Spleen (tissue), 11 donors: ENCODE data around the gene IQSEC3. TPM values are rescaled to one million over a fixed set of nuclear protein-coding genes. Genes with fewer than 3 reads are reported as not detected.

ENCODE experiments used
- DNase-seq: peaks from one replicate; pipeline ENCODE4 v3.0.0-alpha.2; 2020
- H3K27ac ChIP-seq, 8 donors: fragments of 200-600 bp; sonication (generic) in 7 of 8; 1 replicate in 4 of 8; 2 replicates in 4 of 8; pipeline versions ENCODE4 v1.5.0 to v1.8.0; 2016 to 2021; ENCODE audit warnings: inconsistent platforms in 4 of 8, mild to moderate bottlenecking in 4 of 8, moderate library complexity in 1 of 8
- H3K27me3 ChIP-seq, 7 donors: fragments of 200-600 bp; sonication (generic) in 6 of 7; replicated peaks in 1 of 7; 1 replicate in 4 of 7; 2 replicates in 3 of 7; pipeline versions ENCODE4 v1.5.0 to v1.8.0; 2016 to 2021; ENCODE audit warnings: inconsistent platforms in 3 of 7, mild to moderate bottlenecking in 1 of 7
- H3K36me3 ChIP-seq, 6 donors: fragments of 200-600 bp; sonication (generic) in 5 of 6; 1 replicate in 4 of 6; 2 replicates in 2 of 6; pipeline versions ENCODE4 v1.5.0 to v1.8.0; 2016 to 2021; ENCODE audit warnings: inconsistent platforms in 2 of 6
- H3K4me1 ChIP-seq, 6 donors: fragments of 200-600 bp; sonication (generic) in 5 of 6; 1 replicate in 3 of 6; 2 replicates in 3 of 6; pipeline versions ENCODE4 v1.5.0 to v1.8.0; 2016 to 2021; ENCODE audit warnings: inconsistent platforms in 3 of 6
- H3K4me3 ChIP-seq, 8 donors: fragments of 200-600 bp; sonication (generic) in 7 of 8; 1 replicate in 4 of 8; 2 replicates in 4 of 8; pipeline versions ENCODE4 v1.5.0 to v1.8.0; 2016 to 2021; ENCODE audit warnings: inconsistent platforms in 4 of 8, mild to moderate bottlenecking in 4 of 8, moderate library complexity in 2 of 8
- H3K9me3 ChIP-seq, 8 donors: fragments of 200-600 bp; sonication (generic) in 7 of 8; 1 replicate in 4 of 8; 2 replicates in 4 of 8; pipeline versions ENCODE4 v1.5.0 to v1.8.0; 2016 to 2021; ENCODE audit warnings: inconsistent platforms in 4 of 8
- CTCF ChIP-seq, 11 experiments: fragments of 200-600 bp in 7 of 11; fragments of 450-650 bp in 4 of 11; sonication (generic) in 4 of 11; IDR thresholded peaks in 8 of 11; conservative IDR thresholded peaks in 3 of 11; 1 replicate in 7 of 11; 2 replicates in 4 of 11; pipeline versions ENCODE4 v1.4.0 to v1.8.0; 2016 to 2021; ENCODE audit warnings: antibody characterized with exemption in 11 of 11, inconsistent platforms in 4 of 11, mild to moderate bottlenecking in 1 of 11
- POLR2A ChIP-seq, 3 donors: fragments of 450-650 bp; IDR thresholded peaks; one replicate each; pipeline ENCODE4 v1.5.1; 2017; ENCODE audit warnings: antibody characterized with exemption in 3 of 3, mild to moderate bottlenecking in 1 of 3
- POLR2AphosphoS5 ChIP-seq, 3 donors: sonication (generic); formaldehyde crosslinking; IDR thresholded peaks; one replicate each; pipeline ENCODE4 v1.5.1; 2017; ENCODE audit warnings: antibody characterized with exemption in 3 of 3
- WGBS, 5 donors: extraction: QIAGEN DNeasy Blood & Tissue Kit in 3 of 5; methylation state at CpG; one replicate each; pipeline versions ENCODE4 v1.1.5 to v1.1.7; 2013 to 2018; 5-methylcytosine and 5-hydroxymethylcytosine counted together
- intact Hi-C: fragments of 100-400 bp; cut with DNase I; formaldehyde crosslinking; loops from one replicate; pipeline ENCODE4 v1.15.0; 2023; ENCODE audit warnings: low total_unique reads
- polyA plus RNA-seq, 3 donors: library from polyadenylated mRNA; stranded (reverse); fragments of 200-250 nt; gene quantifications; one replicate each; pipeline ENCODE4 v1.2.1, GENCODE V29; 2013
- total RNA-seq, 7 donors: library from RNA; depleted of rRNA in 3 of 7; stranded (reverse); fragments of >200 nt in 3 of 7; fragmentation: NEBNext Ultra II Directional in 4 of 7; extraction: Animal tissue kit (Norgen Biotek cat#: 25700) in 4 of 7; gene quantifications; one replicate each; pipeline versions ENCODE4 v1.1.0 to v1.2.1, GENCODE V29; 2016 to 2021
- donor health status: healthy with polysubstance abuse.
- donor health status: DM: no; HTN: no; CAD: no; lungs with moderate emphysema.
- donor health status: DM: no; HTN: no; CAD: no.
- donor health status: Bipolar disorder and iron deficiency.
- donor health status: healthy.
- donor health status: DM: no; HTN: no; CAD: no.
- donor health status: DM: yes; HTN: yes; CAD: no.

IQSEC3 gene
- total and polyA plus RNA-seq, 10 donors, result 0.20 to 1.6 (median 0.52) TPM; not detected in 1

- Histone ChIP-seq H3K9me3 (no peaks in the 10 kb centered on the region), H3K4me1 (no peaks in the 10 kb centered on the region), H3K36me3 (no peaks in the 10 kb centered on the region), H3K4me3 (no peak overlapping the region), H3K27ac (no peak overlapping the region), H3K27me3 (peaks cover 0 to 74% (median 0%) of the 10 kb centered on the region in 7 donors)
- DNase-seq, result peak; percentile 70
- intact Hi-C loops, result no loop called here
- 66 to 82% (median 76%) methylated on average over 4 of the region's 4 CpGs for WGBS, 5 donors
- TF ChIP-seq POLR2A (IDR thresholded peaks at IDR 0.05) (no peak), POLR2AphosphoS5 (IDR thresholded peaks at IDR 0.05) (no peak), CTCF (IDR thresholded peaks at IDR 0.05 in 8 of 11, conservative IDR thresholded peaks at IDR 0.05 in 3 of 11) (no peak)
Measured at GRCh38 chr12:196436-196835, 129.9 kb downstream of the IQSEC3 start.

GRCh38 chr12:197347-197746, 130.8 kb downstream of the IQSEC3 start:
- TF ChIP-seq POLR2A (IDR thresholded peaks at IDR 0.05) (no peak), POLR2AphosphoS5 (IDR thresholded peaks at IDR 0.05) (no peak), CTCF (IDR thresholded peaks at IDR 0.05 in 8 of 11, conservative IDR thresholded peaks at IDR 0.05 in 3 of 11) (no peak)
- Histone ChIP-seq H3K27me3 (peaks cover 0 to 75% (median 0%) of the 10 kb centered on the region in 7 donors), H3K4me3 (no peak overlapping the region), H3K27ac (no peak overlapping the region), H3K4me1 (no peaks in the 10 kb centered on the region), H3K36me3 (no peaks in the 10 kb centered on the region), H3K9me3 (no peaks in the 10 kb centered on the region)
- WGBS, 5 donors, result 73 to 86% (median 80%) methylated on average over 3 of the region's 3 CpGs
- DNase-seq, result peak; percentile 25
- intact Hi-C loops, result no loop called here

- peaks cover 0 to under 1% (median 0%) of the 10 kb centered on the region in 6 donors for H3K4me1 ChIP-seq
- intact Hi-C loops, result no loop called here
- H3K27ac ChIP-seq, result no peak overlapping the region
- DNase-seq, result peak; percentile 46
- 90 to 96% (median 91%) methylated on average over 11 of the region's 11 CpGs for WGBS, 5 donors
- no peaks in the 10 kb centered on the region for H3K36me3 ChIP-seq
- no peaks in the 10 kb centered on the region for H3K9me3 ChIP-seq
- TF ChIP-seq POLR2A (IDR thresholded peaks at IDR 0.05) (no peak), CTCF (IDR thresholded peaks at IDR 0.05 in 8 of 11, conservative IDR thresholded peaks at IDR 0.05 in 3 of 11) (no peak), POLR2AphosphoS5 (IDR thresholded peaks at IDR 0.05) (no peak)
- H3K4me3 ChIP-seq, result no peak overlapping the region
- H3K27me3 ChIP-seq, result peaks cover 0 to 75% (median 1%) of the 10 kb centered on the region in 7 donors
Measured at GRCh38 chr12:197911-198695, 131.5 kb downstream of the IQSEC3 start.

GRCh38 chr12:198705-199104, 132.1 kb downstream of the IQSEC3 start:
- intact Hi-C loops, result no loop called here
- no peak overlapping the region for H3K27ac ChIP-seq
- no peaks in the 10 kb centered on the region for H3K36me3 ChIP-seq
- H3K4me1 ChIP-seq, result peaks cover 0 to 6% (median 3%) of the 10 kb centered on the region in 6 donors
- DNase-seq, result peak; percentile 41
- 59 to 73% (median 65%) methylated on average over 9 of the region's 9 CpGs for WGBS, 5 donors
- peaks cover 0 to 75% (median 7%) of the 10 kb centered on the region in 7 donors for H3K27me3 ChIP-seq
- H3K4me3 ChIP-seq, result no peak overlapping the region
- TF ChIP-seq POLR2AphosphoS5 (IDR thresholded peaks at IDR 0.05) (no peak), POLR2A (IDR thresholded peaks at IDR 0.05) (no peak), CTCF (IDR thresholded peaks at IDR 0.05 in 8 of 11, conservative IDR thresholded peaks at IDR 0.05 in 3 of 11) (no peak)
- no peaks in the 10 kb centered on the region for H3K9me3 ChIP-seq
